Measurements from ENCODE around the gene FHOD3. TPM values are rescaled to one million over a fixed set of nuclear protein-coding genes. Genes with fewer than 3 reads are reported as not detected.

The FHOD3 gene
- total RNA-seq, 1 experiment from 2014 or later, result 22.7 TPM

GRCh38 chr18:36776650-36777049 lies 479.1 kb downstream of the FHOD3 start:
- H3K36me3 ChIP-seq (ENCODE audit: control insufficient read depth, insufficient read depth, low read length), result no peaks in the 10 kb centered on the region
- intact Hi-C loops (cut with micrococcal nuclease; ENCODE audit: unreplicated experiment), result no loop called here
- no peaks in the 10 kb centered on the region for H3K27me3 ChIP-seq (ENCODE audit: control insufficient read depth, insufficient read depth, low read length)
- in situ Hi-C loops (cut with HindIII; ENCODE audit: low pct_unique_long_range_greater_than_20kb, low sequenced_read_pairs), result no loop called here
- H3K4me3 ChIP-seq (ENCODE audit: low read depth in 2 of 2, low read length in 2 of 2), result no peak overlapping the region
- ATAC-seq, result no peak
- BruUV-seq (replicated peaks), result no TSS peak
- no peak overlapping the region for H3K27ac ChIP-seq (ENCODE audit: low read length)
- TF ChIP-seq TCF7L2 (IDR thresholded peaks at IDR 0.05; ENCODE audit: low read depth, low read length) (no peak), POLR2AphosphoS5 (IDR thresholded peaks at IDR 0.05; ENCODE audit: low read depth, low read length) (no peak), SIN3A (IDR thresholded peaks at IDR 0.05; ENCODE audit: borderline replicate concordance, insufficient read depth, low read depth, low read length) (no peak)
- TF ChIP-seq, protein P1, sequence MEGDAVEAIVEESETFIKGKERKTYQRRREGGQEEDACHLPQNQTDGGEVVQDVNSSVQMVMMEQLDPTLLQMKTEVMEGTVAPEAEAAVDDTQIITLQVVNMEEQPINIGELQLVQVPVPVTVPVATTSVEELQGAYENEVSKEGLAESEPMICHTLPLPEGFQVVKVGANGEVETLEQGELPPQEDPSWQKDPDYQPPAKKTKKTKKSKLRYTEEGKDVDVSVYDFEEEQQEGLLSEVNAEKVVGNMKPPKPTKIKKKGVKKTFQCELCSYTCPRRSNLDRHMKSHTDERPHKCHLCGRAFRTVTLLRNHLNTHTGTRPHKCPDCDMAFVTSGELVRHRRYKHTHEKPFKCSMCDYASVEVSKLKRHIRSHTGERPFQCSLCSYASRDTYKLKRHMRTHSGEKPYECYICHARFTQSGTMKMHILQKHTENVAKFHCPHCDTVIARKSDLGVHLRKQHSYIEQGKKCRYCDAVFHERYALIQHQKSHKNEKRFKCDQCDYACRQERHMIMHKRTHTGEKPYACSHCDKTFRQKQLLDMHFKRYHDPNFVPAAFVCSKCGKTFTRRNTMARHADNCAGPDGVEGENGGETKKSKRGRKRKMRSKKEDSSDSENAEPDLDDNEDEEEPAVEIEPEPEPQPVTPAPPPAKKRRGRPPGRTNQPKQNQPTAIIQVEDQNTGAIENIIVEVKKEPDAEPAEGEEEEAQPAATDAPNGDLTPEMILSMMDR (IDR thresholded peaks at IDR 0.05), result no peak
- TF ChIP-seq, protein P2, sequence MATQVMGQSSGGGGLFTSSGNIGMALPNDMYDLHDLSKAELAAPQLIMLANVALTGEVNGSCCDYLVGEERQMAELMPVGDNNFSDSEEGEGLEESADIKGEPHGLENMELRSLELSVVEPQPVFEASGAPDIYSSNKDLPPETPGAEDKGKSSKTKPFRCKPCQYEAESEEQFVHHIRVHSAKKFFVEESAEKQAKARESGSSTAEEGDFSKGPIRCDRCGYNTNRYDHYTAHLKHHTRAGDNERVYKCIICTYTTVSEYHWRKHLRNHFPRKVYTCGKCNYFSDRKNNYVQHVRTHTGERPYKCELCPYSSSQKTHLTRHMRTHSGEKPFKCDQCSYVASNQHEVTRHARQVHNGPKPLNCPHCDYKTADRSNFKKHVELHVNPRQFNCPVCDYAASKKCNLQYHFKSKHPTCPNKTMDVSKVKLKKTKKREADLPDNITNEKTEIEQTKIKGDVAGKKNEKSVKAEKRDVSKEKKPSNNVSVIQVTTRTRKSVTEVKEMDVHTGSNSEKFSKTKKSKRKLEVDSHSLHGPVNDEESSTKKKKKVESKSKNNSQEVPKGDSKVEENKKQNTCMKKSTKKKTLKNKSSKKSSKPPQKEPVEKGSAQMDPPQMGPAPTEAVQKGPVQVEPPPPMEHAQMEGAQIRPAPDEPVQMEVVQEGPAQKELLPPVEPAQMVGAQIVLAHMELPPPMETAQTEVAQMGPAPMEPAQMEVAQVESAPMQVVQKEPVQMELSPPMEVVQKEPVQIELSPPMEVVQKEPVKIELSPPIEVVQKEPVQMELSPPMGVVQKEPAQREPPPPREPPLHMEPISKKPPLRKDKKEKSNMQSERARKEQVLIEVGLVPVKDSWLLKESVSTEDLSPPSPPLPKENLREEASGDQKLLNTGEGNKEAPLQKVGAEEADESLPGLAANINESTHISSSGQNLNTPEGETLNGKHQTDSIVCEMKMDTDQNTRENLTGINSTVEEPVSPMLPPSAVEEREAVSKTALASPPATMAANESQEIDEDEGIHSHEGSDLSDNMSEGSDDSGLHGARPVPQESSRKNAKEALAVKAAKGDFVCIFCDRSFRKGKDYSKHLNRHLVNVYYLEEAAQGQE (IDR thresholded peaks at IDR 0.05; ENCODE audit: insufficient read depth in 1 of 2, low read depth in 2 of 2, low read length in 1 of 2), result no peak
- no peaks in the 10 kb centered on the region for H3K9me3 ChIP-seq (ENCODE audit: control insufficient read depth, insufficient read depth, low read depth, low read length)
- ChIA-PET POLR2A (no interaction called here), CTCF (no interaction called here)
- DNase-seq (ENCODE audit: low read depth, low spot score), result no peak
- no peaks in the 10 kb centered on the region for H3K4me1 ChIP-seq (ENCODE audit: control insufficient read depth, insufficient read depth, low read length)

- no peaks in the 10 kb centered on the region for H3K9me3 ChIP-seq (ENCODE audit: control insufficient read depth, insufficient read depth, low read depth, low read length)
- CTCF ChIA-PET, result no interaction called here
- no peak overlapping the region for H3K4me3 ChIP-seq (ENCODE audit: low read depth in 2 of 2, low read length in 2 of 2)
- H3K4me1 ChIP-seq (ENCODE audit: control insufficient read depth, insufficient read depth, low read length), result no peaks in the 10 kb centered on the region
- intact Hi-C loops (cut with micrococcal nuclease; ENCODE audit: unreplicated experiment) (no loop called here), in situ Hi-C loops (cut with HindIII; ENCODE audit: low pct_unique_long_range_greater_than_20kb, low sequenced_read_pairs) (no loop called here)
- BruUV-seq (replicated peaks), result no TSS peak
- no peaks in the 10 kb centered on the region for H3K36me3 ChIP-seq (ENCODE audit: control insufficient read depth, insufficient read depth, low read length)
- ATAC-seq (no peak), DNase-seq (ENCODE audit: low read depth, low spot score) (no peak)
- H3K27me3 ChIP-seq (ENCODE audit: control insufficient read depth, insufficient read depth, low read length), result no peaks in the 10 kb centered on the region
- no peak overlapping the region for H3K27ac ChIP-seq (ENCODE audit: low read length)
- POLR2A ChIA-PET, result no interaction called here
- TF ChIP-seq, protein P2 (IDR thresholded peaks at IDR 0.05; ENCODE audit: insufficient read depth in 1 of 2, low read depth in 2 of 2, low read length in 1 of 2), result no peak
- TF ChIP-seq SIN3A (IDR thresholded peaks at IDR 0.05; ENCODE audit: borderline replicate concordance, insufficient read depth, low read depth, low read length), result no peak
- TF ChIP-seq, protein P1 (IDR thresholded peaks at IDR 0.05), result no peak
- TF ChIP-seq TCF7L2 (IDR thresholded peaks at IDR 0.05; ENCODE audit: low read depth, low read length), result no peak
- no peak for TF ChIP-seq POLR2AphosphoS5 (IDR thresholded peaks at IDR 0.05; ENCODE audit: low read depth, low read length)
Measured at GRCh38 chr18:36777566-36777965, 480.1 kb downstream of the FHOD3 start.

Measured in Panc1 (cell line).